DND-41 (cell line): ENCODE results near the gene EHMT1.

ENCODE experiments used
- ATAC-seq: fragments of 200-7000 bp; cut with Tn5 transposase; 3 replicates; pipeline ENCODE4 v1.9.1; 2021; ENCODE audit warnings: low read depth; ENCODE audit not compliant: insufficient read depth
- DNase-seq: peaks from one replicate; pipeline ENCODE4 v3.0.0-alpha.2; 2020
- H2AFZ ChIP-seq: 2 replicates; pipeline ENCODE4 v1.6.0; 2012; ENCODE audit warnings: low read depth, low read length
- H3K27ac ChIP-seq: 2 replicates; pipeline ENCODE4 v1.5.1; 2012; ENCODE audit warnings: low read length, inconsistent platforms
- H3K27me3 ChIP-seq: fragments of 200-600 bp; sonication (generic); 2 replicates; pipeline ENCODE4 v1.6.0; 2012; ENCODE audit warnings: low read length, mild to moderate bottlenecking, inconsistent platforms; ENCODE audit not compliant: insufficient read depth, poor library complexity
- H3K36me3 ChIP-seq: 2 replicates; pipeline ENCODE4 v1.5.1; 2012; ENCODE audit warnings: low read length, inconsistent platforms; ENCODE audit not compliant: insufficient read depth
- H3K4me1 ChIP-seq: 2 replicates; pipeline ENCODE4 v1.5.1; 2012; ENCODE audit warnings: mild to moderate bottlenecking, low read length; ENCODE audit not compliant: insufficient read depth
- H3K4me2 ChIP-seq: 2 replicates; pipeline ENCODE4 v1.6.0; 2012; ENCODE audit warnings: mild to moderate bottlenecking, moderate library complexity, low read length, inconsistent platforms; ENCODE audit not compliant: insufficient read depth
- H3K4me3 ChIP-seq, 2 experiments: fragments of 200-600 bp in 1 of 2; shearing (Covaris generic) in 1 of 2; 2 replicates each; pipeline ENCODE4 v1.5.1; 2012 to 2016; ENCODE audit warnings: inconsistent platforms in 2 of 2, low read length in 2 of 2, mild to moderate bottlenecking in 2 of 2, low read depth in 1 of 2, moderate library complexity in 1 of 2
- H3K79me2 ChIP-seq: 2 replicates; pipeline ENCODE4 v1.6.0; 2012; ENCODE audit warnings: low read length, inconsistent platforms; ENCODE audit not compliant: insufficient read depth
- H3K9ac ChIP-seq: 2 replicates; pipeline ENCODE4 v1.6.0; 2012; ENCODE audit warnings: low read depth, mild to moderate bottlenecking, inconsistent platforms, low read length, moderate library complexity
- H3K9me3 ChIP-seq: 2 replicates; pipeline ENCODE4 v1.5.1; 2012; ENCODE audit warnings: low read length, moderate library complexity, mild to moderate bottlenecking, inconsistent platforms; ENCODE audit not compliant: insufficient read depth, severe bottlenecking
- H4K20me1 ChIP-seq: 2 replicates; pipeline ENCODE4 v1.6.0; 2012; ENCODE audit warnings: low read length; ENCODE audit not compliant: insufficient read depth
- EZH2 ChIP-seq: IDR thresholded peaks from 3 replicates; pipeline ENCODE4 v1.6.1; 2012; ENCODE audit warnings: borderline replicate concordance, low read depth, mild to moderate bottlenecking, moderate library complexity, low read length, inconsistent platforms; ENCODE audit not compliant: severe bottlenecking
- TF ChIP-seq, protein P1 (sequence below): IDR thresholded peaks from 2 replicates; pipeline ENCODE4 v1.5.1; 2012; ENCODE audit warnings: borderline replicate concordance, low read length, moderate library complexity, mild to moderate bottlenecking; ENCODE audit not compliant: poor library complexity, severe bottlenecking; ENCODE audit errors: extremely low read depth

Gene EHMT1

DNA sequence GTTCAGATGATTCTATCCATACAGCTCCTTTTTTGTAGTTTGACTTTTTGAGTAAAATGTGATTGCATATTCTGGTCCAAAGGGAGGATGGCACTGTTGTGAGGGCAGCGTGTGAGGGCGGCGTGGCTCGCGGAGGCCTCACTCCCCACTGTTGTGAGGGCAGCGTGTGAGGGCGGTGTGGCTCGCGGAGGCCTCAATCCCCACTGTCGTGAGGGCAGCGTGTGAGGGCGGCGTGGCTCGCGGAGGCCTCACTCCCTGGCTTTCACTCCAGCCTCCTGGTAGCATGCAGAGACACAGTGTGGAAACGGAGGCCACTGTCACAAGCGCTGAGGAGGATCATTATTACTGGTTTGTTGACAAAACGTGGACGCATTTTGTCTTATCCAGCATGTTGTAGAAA, 79.0 kb downstream of the EHMT1 start:
- H3K36me3 ChIP-seq: peaks cover 7% of the 10 kb centered on the region

DNA sequence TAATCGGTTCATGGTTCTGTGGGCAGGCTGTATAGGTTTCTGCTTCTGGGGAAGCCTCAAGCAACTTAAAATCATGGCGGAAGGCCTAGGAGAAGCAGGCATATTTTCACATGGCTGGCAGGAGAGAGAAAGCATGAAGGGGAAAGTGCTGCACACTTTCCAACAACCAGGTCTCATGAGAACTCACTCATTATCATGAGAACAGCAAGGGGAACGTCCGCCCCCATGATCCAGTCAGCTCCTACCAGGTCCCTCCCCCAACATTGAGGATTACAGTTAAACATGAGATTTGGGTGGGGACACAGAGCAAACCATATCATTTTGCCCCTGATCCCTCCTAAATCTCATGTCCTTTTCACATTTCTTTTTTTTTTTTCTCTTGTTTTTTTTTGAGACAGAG, 82.1 kb downstream of the EHMT1 start:
- Histone ChIP-seq H3K27me3 (no peaks in the 10 kb centered on the region), H3K27ac (no peak overlapping the region), H2AFZ (no peak overlapping the region), H3K79me2 (peaks cover 92% of the 10 kb centered on the region), H3K9me3 (peaks cover 11% of the 10 kb centered on the region), H3K36me3 (peaks cover 8% of the 10 kb centered on the region), H3K9ac (no peak overlapping the region), H3K4me3 (no peak overlapping the region), H3K4me2 (no peak overlapping the region), H4K20me1 (peaks cover 28% of the 10 kb centered on the region; the same call in 1 of the 2 replicates), H3K4me1 (no peaks in the 10 kb centered on the region)
- no peak for TF ChIP-seq EZH2
- TF ChIP-seq, protein P1, sequence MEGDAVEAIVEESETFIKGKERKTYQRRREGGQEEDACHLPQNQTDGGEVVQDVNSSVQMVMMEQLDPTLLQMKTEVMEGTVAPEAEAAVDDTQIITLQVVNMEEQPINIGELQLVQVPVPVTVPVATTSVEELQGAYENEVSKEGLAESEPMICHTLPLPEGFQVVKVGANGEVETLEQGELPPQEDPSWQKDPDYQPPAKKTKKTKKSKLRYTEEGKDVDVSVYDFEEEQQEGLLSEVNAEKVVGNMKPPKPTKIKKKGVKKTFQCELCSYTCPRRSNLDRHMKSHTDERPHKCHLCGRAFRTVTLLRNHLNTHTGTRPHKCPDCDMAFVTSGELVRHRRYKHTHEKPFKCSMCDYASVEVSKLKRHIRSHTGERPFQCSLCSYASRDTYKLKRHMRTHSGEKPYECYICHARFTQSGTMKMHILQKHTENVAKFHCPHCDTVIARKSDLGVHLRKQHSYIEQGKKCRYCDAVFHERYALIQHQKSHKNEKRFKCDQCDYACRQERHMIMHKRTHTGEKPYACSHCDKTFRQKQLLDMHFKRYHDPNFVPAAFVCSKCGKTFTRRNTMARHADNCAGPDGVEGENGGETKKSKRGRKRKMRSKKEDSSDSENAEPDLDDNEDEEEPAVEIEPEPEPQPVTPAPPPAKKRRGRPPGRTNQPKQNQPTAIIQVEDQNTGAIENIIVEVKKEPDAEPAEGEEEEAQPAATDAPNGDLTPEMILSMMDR: no peak
- no peak for DNase-seq
- no peak for ATAC-seq

More for the DNA sequence above, 79.0 kb downstream of the EHMT1 start:
- H3K9me3 ChIP-seq: peaks cover 9% of the 10 kb centered on the region
- no peak overlapping the region for H3K27ac ChIP-seq
- no peak overlapping the region for H3K9ac ChIP-seq
- H3K79me2 ChIP-seq: peaks cover 91% of the 10 kb centered on the region
- peaks cover 36% of the 10 kb centered on the region for H4K20me1 ChIP-seq
- no peak overlapping the region for H2AFZ ChIP-seq
- no peaks in the 10 kb centered on the region for H3K27me3 ChIP-seq
- DNase-seq (no peak), ATAC-seq (no peak)
- TF ChIP-seq, protein P1: no peak
- TF ChIP-seq EZH2: no peak
- H3K4me2 ChIP-seq: no peak overlapping the region
- no peaks in the 10 kb centered on the region for H3K4me1 ChIP-seq
- H3K4me3 ChIP-seq: no peak overlapping the region

DNA sequence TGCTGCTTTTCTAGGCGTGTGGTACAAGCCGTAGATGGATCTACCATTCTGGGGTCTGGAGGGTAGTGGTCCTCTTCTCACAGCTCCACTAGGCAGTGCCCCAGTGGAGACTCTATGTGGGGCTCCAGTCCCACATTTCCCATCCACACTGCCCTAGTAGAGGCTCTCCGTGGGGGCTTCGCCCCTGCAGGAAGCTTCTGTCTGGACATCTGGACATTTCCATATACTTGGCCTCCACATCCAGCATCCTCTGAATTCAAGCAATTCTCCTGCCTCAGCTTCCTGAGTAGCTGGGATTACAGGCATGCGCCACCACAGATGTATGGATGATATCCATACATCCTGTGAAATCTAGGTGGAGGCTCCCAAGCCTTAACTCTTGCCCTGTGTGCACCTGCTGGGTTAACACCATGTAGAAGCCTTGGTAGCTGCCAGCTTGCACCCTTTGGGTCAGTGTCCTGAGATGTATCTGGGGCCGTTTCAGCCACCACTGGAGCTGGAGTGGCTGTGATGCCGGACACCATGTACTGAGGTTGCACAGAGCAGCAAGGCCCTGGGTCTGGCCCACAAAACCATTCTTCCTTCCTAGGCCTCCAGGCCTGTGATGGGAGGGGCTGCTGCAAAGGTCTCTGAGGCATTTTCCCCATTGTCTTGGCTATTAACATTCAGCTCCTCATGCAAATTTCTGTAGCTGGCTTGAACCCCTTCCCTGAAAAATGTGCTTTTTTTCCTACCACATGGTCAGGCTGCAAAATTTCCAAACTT, 84.0 kb downstream of the EHMT1 start:
- no peak for TF ChIP-seq EZH2
- TF ChIP-seq, protein P1: no peak
- Histone ChIP-seq H4K20me1 (peaks cover 32% of the 10 kb centered on the region), H3K4me3 (no peak overlapping the region), H3K27ac (no peak overlapping the region), H2AFZ (no peak overlapping the region), H3K9me3 (peaks cover 11% of the 10 kb centered on the region), H3K4me2 (no peak overlapping the region), H3K27me3 (no peaks in the 10 kb centered on the region), H3K4me1 (no peaks in the 10 kb centered on the region), H3K9ac (no peak overlapping the region), H3K79me2 (peaks cover 90% of the 10 kb centered on the region), H3K36me3 (peaks cover 8% of the 10 kb centered on the region)
- no peak for DNase-seq
- no peak for ATAC-seq
